ENCODE data around the gene C12orf75. TPM values are rescaled to one million over a fixed set of nuclear protein-coding genes. Genes with fewer than 3 reads are reported as not detected.

Gene C12orf75
- total RNA-seq, 1 donor from 2014 or later, result 43.1 TPM

DNA sequence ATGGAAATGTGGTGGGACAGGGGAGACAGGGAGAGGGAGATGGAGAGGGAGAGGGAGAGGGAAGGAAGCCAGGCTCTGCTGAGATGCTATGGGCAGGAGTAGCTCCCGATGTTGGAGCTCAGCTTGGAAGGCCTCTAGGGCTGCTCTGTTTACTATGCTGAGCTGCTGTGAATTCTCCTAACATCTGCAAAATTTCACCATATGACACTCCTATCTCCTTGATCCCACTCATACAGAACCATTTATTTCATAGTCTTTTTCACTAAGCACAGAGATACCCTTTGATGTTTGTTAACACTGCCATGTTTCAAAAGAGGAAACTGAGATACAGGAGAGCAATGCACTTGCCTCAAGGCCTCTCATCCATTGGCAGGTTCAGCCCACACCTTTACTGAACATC is 60.7 kb downstream of the C12orf75 start:
- TF ChIP-seq, protein P1, sequence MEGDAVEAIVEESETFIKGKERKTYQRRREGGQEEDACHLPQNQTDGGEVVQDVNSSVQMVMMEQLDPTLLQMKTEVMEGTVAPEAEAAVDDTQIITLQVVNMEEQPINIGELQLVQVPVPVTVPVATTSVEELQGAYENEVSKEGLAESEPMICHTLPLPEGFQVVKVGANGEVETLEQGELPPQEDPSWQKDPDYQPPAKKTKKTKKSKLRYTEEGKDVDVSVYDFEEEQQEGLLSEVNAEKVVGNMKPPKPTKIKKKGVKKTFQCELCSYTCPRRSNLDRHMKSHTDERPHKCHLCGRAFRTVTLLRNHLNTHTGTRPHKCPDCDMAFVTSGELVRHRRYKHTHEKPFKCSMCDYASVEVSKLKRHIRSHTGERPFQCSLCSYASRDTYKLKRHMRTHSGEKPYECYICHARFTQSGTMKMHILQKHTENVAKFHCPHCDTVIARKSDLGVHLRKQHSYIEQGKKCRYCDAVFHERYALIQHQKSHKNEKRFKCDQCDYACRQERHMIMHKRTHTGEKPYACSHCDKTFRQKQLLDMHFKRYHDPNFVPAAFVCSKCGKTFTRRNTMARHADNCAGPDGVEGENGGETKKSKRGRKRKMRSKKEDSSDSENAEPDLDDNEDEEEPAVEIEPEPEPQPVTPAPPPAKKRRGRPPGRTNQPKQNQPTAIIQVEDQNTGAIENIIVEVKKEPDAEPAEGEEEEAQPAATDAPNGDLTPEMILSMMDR (conservative IDR thresholded peaks at IDR 0.05), result no peak
- H3K36me3 Mint-ChIP-seq, result no peaks in the 10 kb centered on the region
- peaks cover 7% of the 10 kb centered on the region for H3K4me1 Mint-ChIP-seq (ENCODE audit: unreplicated experiment)
- DNase-seq (ENCODE audit: extremely low spot score, unreplicated experiment), result no peak
- H3K9me3 Mint-ChIP-seq, result no peaks in the 10 kb centered on the region
- H3K27ac Mint-ChIP-seq, result no peak overlapping the region
- H3K27me3 Mint-ChIP-seq, result peaks cover 3% of the 10 kb centered on the region
- H3K4me3 Mint-ChIP-seq, result no peak overlapping the region

DNA sequence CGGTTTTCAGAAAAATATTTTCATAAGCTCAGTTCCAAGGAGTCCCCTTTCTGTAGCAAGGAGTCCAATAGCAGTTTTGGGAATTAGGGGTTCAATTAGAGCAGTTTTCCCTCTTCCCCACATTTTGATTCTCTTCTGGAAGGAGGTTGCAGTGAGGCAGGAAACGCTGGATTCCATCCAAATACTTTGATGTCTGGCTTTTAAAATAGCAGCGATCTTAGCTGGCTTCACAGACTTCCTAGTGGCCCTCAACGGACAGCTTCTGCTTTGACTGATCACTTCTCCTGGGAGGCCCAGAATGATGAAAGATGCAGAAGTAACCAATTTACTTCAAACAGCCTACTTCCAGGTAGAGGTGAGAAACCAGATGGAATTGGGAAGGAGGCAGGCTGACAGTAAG is 63.1 kb downstream of the C12orf75 start:
- H3K36me3 Mint-ChIP-seq, result no peaks in the 10 kb centered on the region
- no peak for DNase-seq (ENCODE audit: extremely low spot score, unreplicated experiment)
- no peak overlapping the region for H3K4me3 Mint-ChIP-seq
- H3K4me1 Mint-ChIP-seq (ENCODE audit: unreplicated experiment), result peaks cover 7% of the 10 kb centered on the region
- peaks cover 3% of the 10 kb centered on the region for H3K27me3 Mint-ChIP-seq
- no peaks in the 10 kb centered on the region for H3K9me3 Mint-ChIP-seq
- H3K27ac Mint-ChIP-seq, result no peak overlapping the region
- TF ChIP-seq, protein P1 (conservative IDR thresholded peaks at IDR 0.05), result no peak

DNA sequence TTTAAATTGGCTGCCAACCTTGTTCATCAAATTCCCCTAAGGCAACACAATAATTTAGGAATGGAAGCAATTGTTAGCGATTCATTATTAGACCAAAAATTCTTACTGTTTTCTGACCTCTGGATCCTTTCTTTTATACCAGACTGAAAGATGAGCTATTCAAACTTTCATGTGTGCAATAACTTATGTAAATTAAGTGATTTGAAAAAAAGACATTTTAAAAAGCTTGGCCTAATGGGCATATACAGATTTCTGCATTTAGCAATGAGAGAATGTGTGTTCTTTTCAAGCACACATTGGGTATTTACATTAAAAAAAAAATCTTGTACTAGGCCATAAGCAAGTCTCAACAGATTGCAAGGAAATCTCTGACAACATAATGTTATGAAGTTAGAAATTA is 65.5 kb downstream of the C12orf75 start:
- no peak overlapping the region for H3K4me3 Mint-ChIP-seq
- H3K4me1 Mint-ChIP-seq (ENCODE audit: unreplicated experiment), result peaks cover 8% of the 10 kb centered on the region
- H3K36me3 Mint-ChIP-seq, result no peaks in the 10 kb centered on the region
- H3K9me3 Mint-ChIP-seq, result no peaks in the 10 kb centered on the region
- peaks cover 3% of the 10 kb centered on the region for H3K27me3 Mint-ChIP-seq
- TF ChIP-seq, protein P1 (conservative IDR thresholded peaks at IDR 0.05), result no peak
- no peak overlapping the region for H3K27ac Mint-ChIP-seq
- no peak for DNase-seq (ENCODE audit: extremely low spot score, unreplicated experiment)

DNA sequence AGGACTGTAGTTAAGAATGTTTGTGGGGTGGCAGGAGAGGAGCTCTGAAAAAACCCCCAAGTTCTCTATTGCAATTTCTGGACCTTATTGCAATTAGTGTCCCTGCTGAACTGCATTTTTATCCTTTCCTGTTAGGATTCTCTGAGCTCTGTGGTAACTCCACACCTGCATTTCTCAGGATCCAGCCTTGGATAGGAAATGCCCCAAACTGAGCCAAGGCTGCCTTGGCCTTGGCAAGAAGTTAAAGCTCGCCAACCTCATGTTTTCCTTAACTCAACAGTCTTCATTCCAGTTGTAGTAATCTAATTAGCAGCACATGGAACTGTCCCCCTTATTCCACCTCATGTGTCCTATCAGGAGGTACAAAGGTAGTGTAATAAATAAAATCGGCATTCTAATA is 66.5 kb downstream of the C12orf75 start:
- H3K27ac Mint-ChIP-seq, result no peak overlapping the region
- H3K36me3 Mint-ChIP-seq, result no peaks in the 10 kb centered on the region
- H3K4me3 Mint-ChIP-seq, result no peak overlapping the region
- H3K9me3 Mint-ChIP-seq, result no peaks in the 10 kb centered on the region
- H3K27me3 Mint-ChIP-seq, result peaks cover 3% of the 10 kb centered on the region
- DNase-seq (ENCODE audit: extremely low spot score, unreplicated experiment), result no peak
- TF ChIP-seq, protein P1 (conservative IDR thresholded peaks at IDR 0.05), result no peak
- H3K4me1 Mint-ChIP-seq (ENCODE audit: unreplicated experiment), result peaks cover 16% of the 10 kb centered on the region

DNA sequence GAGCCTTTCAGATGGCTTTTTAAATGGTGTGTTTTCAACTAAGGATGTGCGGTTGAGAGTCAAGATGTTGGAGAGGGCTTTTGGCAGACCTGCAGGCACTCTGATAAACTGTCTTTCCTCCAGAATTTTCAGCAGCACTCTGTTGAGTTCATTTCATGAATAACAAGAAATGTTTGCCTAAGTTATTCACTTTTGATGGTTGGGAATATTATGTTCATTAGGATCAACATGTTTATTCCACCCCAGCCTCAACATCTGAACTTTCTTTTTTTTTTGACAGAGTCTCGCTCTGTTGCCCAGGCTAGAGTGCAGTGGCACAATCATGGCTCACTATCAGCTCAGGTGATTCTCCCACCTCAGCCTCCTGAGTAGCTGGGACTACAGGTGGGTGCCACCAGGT is 68.4 kb downstream of the C12orf75 start:
- TF ChIP-seq, protein P1 (conservative IDR thresholded peaks at IDR 0.05), result no peak
- no peaks in the 10 kb centered on the region for H3K9me3 Mint-ChIP-seq
- H3K27ac Mint-ChIP-seq, result no peak overlapping the region
- no peaks in the 10 kb centered on the region for H3K27me3 Mint-ChIP-seq
- no peak overlapping the region for H3K4me3 Mint-ChIP-seq
- peaks cover 9% of the 10 kb centered on the region for H3K4me1 Mint-ChIP-seq (ENCODE audit: unreplicated experiment)
- H3K36me3 Mint-ChIP-seq, result no peaks in the 10 kb centered on the region
- DNase-seq (ENCODE audit: extremely low spot score, unreplicated experiment), result no peak
